ENCODE results near the gene ADGRG6.
"Not testable (repeated sequence)": the region's sequence is repeated elsewhere in the genome, so short reads cannot be mapped to it uniquely, and the experiment has no call there.

ADGRG6 gene

DNA sequence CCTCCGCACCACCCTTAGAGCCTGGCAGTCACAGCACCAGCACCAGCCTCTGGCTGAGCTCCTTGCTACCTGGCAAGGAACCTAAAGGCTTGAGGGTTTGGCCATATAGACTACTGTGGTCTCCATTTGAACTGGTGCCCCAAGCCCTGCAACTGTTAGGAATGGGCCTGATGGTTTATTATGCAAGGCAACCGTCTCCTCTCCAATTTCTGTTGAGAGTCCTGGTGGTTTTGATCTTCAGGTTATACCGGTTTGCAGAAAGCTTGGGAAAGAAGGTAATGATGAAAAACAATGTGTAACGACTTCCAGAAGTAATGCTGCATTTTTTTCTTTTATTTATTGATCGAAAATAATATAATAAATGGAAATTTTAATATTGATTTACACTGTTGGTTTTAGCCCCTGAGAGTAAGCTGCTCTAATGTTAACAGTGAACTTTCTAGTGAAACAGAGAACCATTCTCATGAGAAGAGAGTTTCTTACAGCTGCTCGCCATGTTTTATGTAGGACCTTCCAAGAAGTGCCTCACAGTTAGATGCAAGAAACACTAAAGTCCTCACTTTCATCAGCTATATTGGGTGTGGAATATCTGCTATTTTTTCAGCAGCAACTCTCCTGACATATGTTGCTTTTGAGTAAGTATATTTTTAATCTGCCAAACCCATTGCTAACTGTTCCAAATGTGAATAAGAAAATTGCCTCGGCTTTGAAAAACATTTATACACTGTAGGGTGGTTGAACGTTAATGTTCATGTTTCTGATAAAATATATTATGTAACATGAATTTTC lies 112.8 kb downstream of the ADGRG6 start:
- no peak for DNase-seq

DNA sequence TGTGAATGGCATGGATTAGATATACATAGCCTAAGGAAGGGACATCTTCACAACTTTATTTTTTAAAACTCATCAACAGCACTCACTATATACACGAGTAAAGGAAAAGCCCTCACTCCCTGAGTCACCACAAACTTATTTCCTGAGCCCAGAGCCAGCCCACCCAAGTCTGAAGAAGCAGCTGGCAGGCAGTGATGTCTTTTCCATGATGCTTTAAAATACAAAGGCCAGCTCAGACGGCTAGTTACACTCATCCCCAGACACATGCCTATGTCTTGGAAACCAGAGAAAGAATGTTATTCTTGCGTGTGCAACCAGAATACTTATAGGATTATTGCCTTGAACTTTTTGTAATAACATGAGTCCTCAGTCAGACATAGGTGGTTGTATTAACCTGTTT lies 114.4 kb downstream of the ADGRG6 start:
- no peak for DNase-seq

DNA sequence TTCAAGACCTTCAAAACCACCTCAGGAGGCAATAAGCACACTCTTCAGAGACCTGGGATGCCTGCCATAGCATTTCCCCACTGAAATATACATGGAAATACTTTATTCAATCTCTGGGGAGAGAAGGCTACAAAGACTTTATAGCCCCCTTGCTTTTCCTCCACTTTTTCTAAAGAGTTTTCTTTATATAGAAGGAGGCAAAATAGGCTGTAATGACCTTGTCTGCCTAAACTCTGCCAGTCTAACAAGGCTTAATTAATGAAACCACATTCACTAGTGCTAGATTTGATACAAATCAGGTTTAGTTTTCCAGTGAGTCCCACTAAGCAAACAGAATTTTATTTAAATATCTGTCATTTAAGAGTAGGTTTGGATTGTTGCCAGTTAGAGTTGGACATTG lies 114.9 kb downstream of the ADGRG6 start:
- no peak for DNase-seq

DNA sequence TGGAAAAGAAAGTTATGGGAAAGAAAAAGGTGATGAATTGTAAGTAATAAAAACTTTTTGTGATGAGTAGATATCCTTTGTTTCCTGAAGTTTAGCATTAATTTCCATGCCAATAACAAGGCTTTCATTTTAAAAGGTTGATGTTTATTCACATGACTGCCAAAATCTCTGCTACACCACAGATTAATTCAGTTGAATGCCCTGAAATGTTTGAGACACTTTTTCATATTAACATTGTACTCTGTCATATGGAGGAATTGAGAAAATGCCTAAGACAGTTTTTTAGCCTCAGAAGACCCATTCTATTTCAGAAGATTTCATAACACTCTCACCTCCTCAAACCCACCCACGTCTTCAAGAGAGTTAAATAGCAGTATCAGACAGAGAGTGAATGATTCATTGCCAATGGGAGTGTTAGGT lies 115.5 kb downstream of the ADGRG6 start:
- no peak for DNase-seq

DNA sequence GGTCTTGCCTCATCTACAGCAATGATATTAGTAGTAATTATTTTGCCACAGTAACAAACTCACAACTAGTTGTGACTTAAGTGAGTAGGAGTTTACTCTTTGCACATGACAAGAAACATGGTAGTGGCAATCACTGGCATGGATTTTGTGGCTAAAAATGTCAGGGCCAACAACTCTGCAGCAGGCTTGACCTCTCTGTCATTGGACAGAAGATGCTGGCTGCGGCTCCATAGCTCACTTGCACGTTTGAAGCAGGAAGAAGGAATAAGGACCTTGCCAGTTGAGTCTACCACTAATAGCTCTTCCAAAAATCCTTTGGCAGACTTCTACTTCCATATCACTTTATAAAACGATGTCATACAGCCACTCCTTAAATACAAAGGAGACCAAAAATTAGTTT lies 117.3 kb downstream of the ADGRG6 start:
- no peak for DNase-seq

GRCh38 chr6:142420802-142421201 lies 119.0 kb downstream of the ADGRG6 start:
- no peak for DNase-seq

- DNase-seq = no peak
Measured at GRCh38 chr6:142421285-142422117, 119.7 kb downstream of the ADGRG6 start.

GRCh38 chr6:142426444-142427132 lies 124.8 kb downstream of the ADGRG6 start:
- DNase-seq = not testable (repeated sequence)

GRCh38 chr6:142428468-142428867 lies 126.7 kb downstream of the ADGRG6 start:
- DNase-seq = not testable (repeated sequence)

GRCh38 chr6:142429195-142429594 lies 127.4 kb downstream of the ADGRG6 start:
- DNase-seq = no peak

DNA sequence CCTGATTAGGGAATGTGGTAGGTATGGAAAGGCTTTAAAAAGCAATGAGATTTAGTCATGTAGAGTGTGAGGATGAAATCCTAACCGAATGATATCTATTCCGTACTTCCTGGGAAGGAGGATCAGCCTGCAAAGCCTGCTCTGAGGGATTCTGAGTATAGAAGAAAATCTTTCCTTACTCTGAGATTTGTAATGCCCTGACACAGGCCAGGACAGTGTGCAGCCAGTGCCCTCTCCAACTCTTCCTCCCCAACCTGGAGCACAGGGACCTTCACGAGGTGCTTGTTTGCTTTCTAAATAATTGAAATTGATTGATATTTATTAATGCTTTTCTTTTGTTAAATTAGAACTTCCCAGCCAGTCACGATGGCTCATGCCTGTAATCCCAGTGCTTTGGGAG lies 131.6 kb downstream of the ADGRG6 start:
- no peak for DNase-seq

DNA sequence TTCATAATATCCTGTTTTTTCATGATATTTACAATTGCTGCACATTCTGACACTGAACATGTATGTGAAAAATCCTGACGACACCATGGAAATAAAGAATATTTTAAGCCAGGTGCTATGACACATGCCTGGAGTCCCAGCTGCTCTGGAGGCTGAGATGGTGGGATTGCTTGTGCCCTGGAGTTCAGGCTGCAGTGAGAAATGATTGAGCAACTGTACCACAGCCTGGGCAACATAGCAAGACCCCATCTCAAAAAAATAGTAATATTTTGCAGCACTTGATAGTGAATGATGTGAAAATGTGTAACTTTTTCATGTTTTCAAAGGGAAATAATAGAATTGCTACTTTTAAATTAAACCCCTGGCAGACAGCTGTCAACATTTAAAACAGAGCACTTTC lies 137.1 kb downstream of the ADGRG6 start:
- DNase-seq = no peak

GRCh38 chr6:142440600-142441293 lies 138.9 kb downstream of the ADGRG6 start:
- no peak for DNase-seq

GRCh38 chr6:142441716-142442115 lies 139.9 kb downstream of the ADGRG6 start:
- DNase-seq = no peak

- no peak for DNase-seq
Measured at GRCh38 chr6:142443102-142443501, 141.3 kb downstream of the ADGRG6 start.

DNA sequence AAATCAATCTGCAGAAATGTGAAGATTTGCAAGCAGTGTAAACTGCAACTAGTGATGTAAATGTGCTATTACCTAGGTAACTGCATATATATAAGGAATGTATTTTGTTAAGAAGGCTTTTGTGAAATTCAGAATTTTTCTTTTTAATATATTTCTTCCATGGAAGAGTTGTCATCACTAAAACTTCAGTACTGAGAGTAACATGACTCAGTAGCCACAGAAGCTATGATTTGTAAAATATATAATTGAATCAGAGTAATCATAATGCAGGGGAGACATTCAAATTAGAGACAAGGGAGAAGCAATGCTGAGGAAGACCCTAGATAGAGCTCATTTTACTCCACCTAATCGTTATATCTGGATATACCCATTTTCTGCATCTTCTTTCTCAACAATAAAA lies 141.7 kb downstream of the ADGRG6 start:
- no peak for DNase-seq

- no peak for DNase-seq
Measured at GRCh38 chr6:142444376-142444775, 142.6 kb downstream of the ADGRG6 start.

DNA sequence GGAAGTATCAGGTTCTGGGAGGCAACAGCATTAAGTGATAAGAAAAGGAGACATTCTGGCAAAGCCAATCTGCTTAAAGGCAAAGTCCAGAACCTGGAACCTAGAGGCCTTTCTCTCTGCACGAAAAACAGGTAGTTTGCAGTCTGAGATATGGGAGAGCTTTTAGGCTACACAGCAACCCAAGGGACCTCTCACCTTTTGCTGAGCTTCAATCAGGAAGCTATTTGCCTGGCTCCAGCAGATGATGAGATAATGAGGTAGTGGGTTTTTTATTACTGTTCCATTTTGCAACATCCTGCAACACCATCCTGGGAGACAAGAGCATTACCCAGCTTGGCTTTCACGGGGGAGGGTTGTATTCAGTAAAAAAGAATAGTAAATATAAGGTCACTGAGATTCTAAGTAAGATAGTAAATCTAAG lies 143.1 kb downstream of the ADGRG6 start:
- DNase-seq = no peak

- DNase-seq = no peak
Measured at GRCh38 chr6:142446168-142446567, 144.4 kb downstream of the ADGRG6 start.

GRCh38 chr6:142446576-142446975 lies 144.8 kb downstream of the ADGRG6 start:
- no peak for DNase-seq

DNA sequence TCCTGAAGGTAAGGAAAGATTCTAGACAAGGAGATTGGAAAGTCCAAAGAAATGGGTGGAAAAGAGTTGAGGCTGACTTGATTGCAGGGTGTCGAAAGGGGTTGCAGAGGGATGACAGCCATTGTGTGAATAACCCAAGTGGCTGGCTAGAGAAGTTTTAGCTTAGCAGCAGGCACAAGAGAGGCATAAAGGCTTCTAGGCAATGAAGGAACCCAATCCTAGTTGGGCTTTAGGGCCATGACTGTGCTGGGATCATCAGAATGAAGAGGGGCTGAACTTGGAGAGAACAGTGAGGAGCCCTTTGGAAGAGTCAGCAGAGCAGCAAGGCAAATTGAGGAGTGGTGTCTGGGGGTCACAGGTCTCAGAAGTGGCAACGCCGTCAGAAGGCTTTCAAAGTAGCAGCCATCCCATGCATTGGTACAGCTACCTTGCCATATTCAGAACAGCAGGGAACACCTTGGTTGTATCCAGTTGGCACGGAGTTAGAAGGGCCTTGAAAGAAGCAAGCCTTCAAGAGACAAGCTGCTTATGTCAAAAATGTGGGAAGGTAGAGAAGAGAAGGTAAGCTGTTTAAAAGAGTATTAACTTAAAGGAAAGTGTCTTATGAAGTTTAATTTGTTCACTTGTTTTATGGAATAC lies 146.4 kb downstream of the ADGRG6 start:
- DNase-seq = no peak

- not testable (repeated sequence) for DNase-seq
Measured at GRCh38 chr6:142450856-142451255, 149.0 kb downstream of the ADGRG6 start.
